Liver (tissue), 3 donors: ENCODE measurements around the gene HOXB8.

Source experiments
- JUND ChIP-seq, 2 donors: IDR thresholded peaks; 2 replicates each; pipeline ENCODE4 v1.6.1; 2016; ENCODE audit warnings: antibody characterized with exemption in 2 of 2
- TAF1 ChIP-seq: conservative IDR thresholded peaks from 2 replicates; pipeline ENCODE4 v1.6.1; 2016; ENCODE audit warnings: antibody characterized with exemption, mild to moderate bottlenecking
- YY1 ChIP-seq: IDR thresholded peaks from 2 replicates; pipeline ENCODE4 v1.6.1; 2016; ENCODE audit warnings: antibody characterized with exemption, mild to moderate bottlenecking
- TF ChIP-seq, protein P1 (sequence below): IDR thresholded peaks from 2 replicates; pipeline ENCODE4 v1.6.1; 2016; ENCODE audit warnings: antibody characterized with exemption
- TF ChIP-seq, protein P2 (sequence below): fragments of 150-350 bp; IDR thresholded peaks from 2 replicates; pipeline ENCODE4 v1.5.1; 2017; ENCODE audit warnings: improper control_type of control experiment, low read depth, low read length; ENCODE audit not compliant: missing input control
- donor health status: healthy.
- donor health status: healthy.

DNA sequence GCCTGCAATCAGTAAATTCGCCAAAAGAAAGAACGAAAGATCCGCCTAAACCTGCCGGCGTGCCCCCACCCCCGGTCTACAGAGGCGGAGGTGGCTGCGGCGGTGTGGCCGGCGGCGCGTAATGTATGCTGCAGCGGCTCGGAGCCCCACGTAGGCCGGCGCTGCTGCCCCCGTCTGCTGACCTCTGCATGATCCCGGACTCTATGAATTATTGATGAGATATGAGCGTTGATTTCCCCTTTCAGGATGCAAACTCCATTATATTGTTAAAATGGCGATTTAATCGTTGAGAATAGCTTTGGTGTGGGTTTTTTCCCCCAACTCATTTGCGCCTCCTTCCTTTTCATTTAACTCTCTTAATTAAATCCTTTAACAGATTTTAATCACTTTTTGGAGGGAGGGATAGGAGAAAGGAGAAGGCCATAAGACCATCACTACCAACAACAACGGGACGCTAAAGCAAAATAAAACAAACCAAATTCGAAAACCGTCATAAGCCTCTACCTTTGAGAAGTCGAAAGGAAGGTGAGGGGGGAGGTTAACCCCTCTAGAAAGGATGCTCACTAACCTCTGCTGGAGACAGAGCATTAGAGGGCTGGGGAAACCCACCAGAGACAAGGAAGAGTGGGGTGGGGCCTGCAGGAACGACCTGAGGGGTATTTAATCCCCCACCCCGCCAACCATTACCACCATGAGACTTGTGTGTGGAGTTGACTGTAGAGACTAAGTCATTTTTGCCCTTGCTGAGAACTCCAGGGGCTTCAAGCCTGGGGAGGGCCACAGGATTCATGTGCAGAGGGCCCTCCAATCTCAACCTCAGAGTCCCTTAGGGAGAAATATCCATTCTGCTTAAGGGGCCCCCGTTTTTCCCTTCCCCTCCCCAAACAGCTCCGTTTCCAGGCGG, 28.5 kb downstream of the HOXB8 start:
- TF ChIP-seq, protein P1, sequence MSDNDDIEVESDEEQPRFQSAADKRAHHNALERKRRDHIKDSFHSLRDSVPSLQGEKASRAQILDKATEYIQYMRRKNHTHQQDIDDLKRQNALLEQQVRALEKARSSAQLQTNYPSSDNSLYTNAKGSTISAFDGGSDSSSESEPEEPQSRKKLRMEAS = no peak
- no peak for TF ChIP-seq JUND (IDR thresholded peaks at IDR 0.05)
- TF ChIP-seq, protein P2, sequence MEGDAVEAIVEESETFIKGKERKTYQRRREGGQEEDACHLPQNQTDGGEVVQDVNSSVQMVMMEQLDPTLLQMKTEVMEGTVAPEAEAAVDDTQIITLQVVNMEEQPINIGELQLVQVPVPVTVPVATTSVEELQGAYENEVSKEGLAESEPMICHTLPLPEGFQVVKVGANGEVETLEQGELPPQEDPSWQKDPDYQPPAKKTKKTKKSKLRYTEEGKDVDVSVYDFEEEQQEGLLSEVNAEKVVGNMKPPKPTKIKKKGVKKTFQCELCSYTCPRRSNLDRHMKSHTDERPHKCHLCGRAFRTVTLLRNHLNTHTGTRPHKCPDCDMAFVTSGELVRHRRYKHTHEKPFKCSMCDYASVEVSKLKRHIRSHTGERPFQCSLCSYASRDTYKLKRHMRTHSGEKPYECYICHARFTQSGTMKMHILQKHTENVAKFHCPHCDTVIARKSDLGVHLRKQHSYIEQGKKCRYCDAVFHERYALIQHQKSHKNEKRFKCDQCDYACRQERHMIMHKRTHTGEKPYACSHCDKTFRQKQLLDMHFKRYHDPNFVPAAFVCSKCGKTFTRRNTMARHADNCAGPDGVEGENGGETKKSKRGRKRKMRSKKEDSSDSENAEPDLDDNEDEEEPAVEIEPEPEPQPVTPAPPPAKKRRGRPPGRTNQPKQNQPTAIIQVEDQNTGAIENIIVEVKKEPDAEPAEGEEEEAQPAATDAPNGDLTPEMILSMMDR = no peak
- TF ChIP-seq YY1 = no peak
- TF ChIP-seq TAF1 = no peak
